Loucy (cell line): ENCODE data around the gene DUSP2.

Source experiments
- H2AFZ ChIP-seq: fragments of 200-600 bp; sonication (generic); 2 replicates; pipeline ENCODE4 v1.6.0; 2016; ENCODE audit warnings: antibody characterized with exemption, mild to moderate bottlenecking, low read length, moderate library complexity
- H3F3A ChIP-seq: fragments of 200-600 bp; 2 replicates; pipeline ENCODE4 v1.6.0; 2016; ENCODE audit warnings: antibody characterized with exemption, low read depth, mild to moderate bottlenecking
- H3K27me3 ChIP-seq: fragments of 200-600 bp; sonication (generic); 2 replicates; pipeline ENCODE4 v1.6.1; 2014; ENCODE audit warnings: low read length, mild to moderate bottlenecking; ENCODE audit not compliant: insufficient read depth, poor library complexity, severe bottlenecking
- H3K36me3 ChIP-seq: fragments of 200-600 bp; sonication (generic); 2 replicates; pipeline ENCODE4 v1.6.1; 2016; ENCODE audit warnings: low read length; ENCODE audit not compliant: insufficient read depth
- H3K4me1 ChIP-seq: fragments of 200-600 bp; sonication (generic); 2 replicates; pipeline ENCODE4 v1.5.1; 2014; ENCODE audit warnings: low read length, mild to moderate bottlenecking; ENCODE audit not compliant: insufficient read depth, poor library complexity, severe bottlenecking
- H3K4me2 ChIP-seq: fragments of 200-600 bp; sonication (generic); 2 replicates; pipeline ENCODE4 v1.6.0; 2014; ENCODE audit warnings: antibody characterized with exemption, low read length, low read depth, mild to moderate bottlenecking; ENCODE audit not compliant: poor library complexity, severe bottlenecking
- H3K4me3 ChIP-seq: fragments of 200-600 bp; sonication (generic); 2 replicates; pipeline ENCODE4 v1.5.1; 2014; ENCODE audit warnings: low read length, mild to moderate bottlenecking, mixed read lengths; ENCODE audit not compliant: poor library complexity, severe bottlenecking
- H3K79me2 ChIP-seq: fragments of 200-600 bp; sonication (generic); 2 replicates; pipeline ENCODE4 v1.6.1; 2014; ENCODE audit warnings: low read length; ENCODE audit not compliant: insufficient read depth
- H3K9ac ChIP-seq: fragments of 200-600 bp; sonication (generic); 2 replicates; pipeline ENCODE4 v1.6.0; 2014; ENCODE audit warnings: mild to moderate bottlenecking, low read depth, low read length, moderate library complexity; ENCODE audit not compliant: poor library complexity, severe bottlenecking
- H3K9me2 ChIP-seq: fragments of 200-600 bp; sonication (generic); replicated peaks from 2 replicates; pipeline ENCODE4 v1.6.1; 2016; ENCODE audit warnings: low read depth, low read length, mixed read lengths
- H3K9me3 ChIP-seq: fragments of 200-600 bp; sonication (generic); 2 replicates; pipeline ENCODE4 v1.6.1; 2014; ENCODE audit warnings: mild to moderate bottlenecking, antibody characterized with exemption, low read length, low read depth; ENCODE audit not compliant: insufficient read depth
- H4K20me1 ChIP-seq: fragments of 200-600 bp; sonication (generic); 2 replicates; pipeline ENCODE4 v1.6.0; 2014; ENCODE audit warnings: antibody characterized with exemption, low read length, mild to moderate bottlenecking; ENCODE audit not compliant: insufficient read depth, poor library complexity, severe bottlenecking
- CTCF ChIP-seq: fragments of 200-600 bp; sonication (generic); conservative IDR thresholded peaks from 2 replicates; pipeline ENCODE4 v1.5.1; 2014; ENCODE audit warnings: mild to moderate bottlenecking, antibody characterized with exemption, low read length
- EZH2phosphoT487 ChIP-seq: fragments of 200-600 bp; IDR thresholded peaks from 2 replicates; pipeline ENCODE4 v1.6.1; 2018; ENCODE audit warnings: antibody characterized with exemption, mild to moderate bottlenecking, moderate library complexity, borderline replicate concordance

The DUSP2 gene

GRCh38 chr2:96171831-96172230 is 26.6 kb upstream of the DUSP2 start:
- no peak overlapping the region for H3K9ac ChIP-seq
- H4K20me1 ChIP-seq = no peaks in the 10 kb centered on the region
- no peak overlapping the region for H3K4me2 ChIP-seq
- peaks cover 24% of the 10 kb centered on the region for H3K4me1 ChIP-seq
- no peak for TF ChIP-seq CTCF
- TF ChIP-seq EZH2phosphoT487 = no peak
- H3K9me3 ChIP-seq = peaks cover 3% of the 10 kb centered on the region; the same call in 1 of the 2 replicates
- H3K27me3 ChIP-seq = no peaks in the 10 kb centered on the region
- no peaks in the 10 kb centered on the region for H3K79me2 ChIP-seq
- no peak overlapping the region for H2AFZ ChIP-seq
- no peaks in the 10 kb centered on the region for H3F3A ChIP-seq
- no peaks in the 10 kb centered on the region for H3K9me2 ChIP-seq
- no peak overlapping the region for H3K4me3 ChIP-seq
- no peaks in the 10 kb centered on the region for H3K36me3 ChIP-seq

GRCh38 chr2:96170626-96171025 is 25.4 kb upstream of the DUSP2 start:
- H2AFZ ChIP-seq = no peak overlapping the region
- no peaks in the 10 kb centered on the region for H3K27me3 ChIP-seq
- no peaks in the 10 kb centered on the region for H3K79me2 ChIP-seq
- peaks cover 24% of the 10 kb centered on the region for H3K4me1 ChIP-seq
- peaks cover 3% of the 10 kb centered on the region; the same call in 1 of the 2 replicates for H3K9me3 ChIP-seq
- no peak overlapping the region for H3K4me3 ChIP-seq
- TF ChIP-seq EZH2phosphoT487 (no peak), CTCF (no peak)
- no peaks in the 10 kb centered on the region for H3K36me3 ChIP-seq
- no peaks in the 10 kb centered on the region for H3K9me2 ChIP-seq
- H3F3A ChIP-seq = no peaks in the 10 kb centered on the region
- no peaks in the 10 kb centered on the region for H4K20me1 ChIP-seq
- H3K4me2 ChIP-seq = no peak overlapping the region
- no peak overlapping the region for H3K9ac ChIP-seq

- Histone ChIP-seq H3K9me2 (no peaks in the 10 kb centered on the region), H3K9ac (no peak overlapping the region), H3K9me3 (peaks cover 3% of the 10 kb centered on the region; the same call in 1 of the 2 replicates), H3K79me2 (no peaks in the 10 kb centered on the region), H3K4me1 (peaks cover 26% of the 10 kb centered on the region), H2AFZ (no peak overlapping the region), H3F3A (no peaks in the 10 kb centered on the region), H4K20me1 (no peaks in the 10 kb centered on the region), H3K4me2 (no peak overlapping the region), H3K4me3 (no peak overlapping the region), H3K36me3 (no peaks in the 10 kb centered on the region), H3K27me3 (no peaks in the 10 kb centered on the region)
- TF ChIP-seq CTCF (no peak), EZH2phosphoT487 (no peak)
These were observed 24.7 kb upstream of the DUSP2 start for GRCh38 chr2:96169868-96170507.
